NB4 (cell line): Measurements from ENCODE around the gene COL23A1.
A peak's percentile ranks its signal among the peaks of the same experiment; 100 is the strongest.

Experiments
- DNase-seq: peaks from one replicate; pipeline ENCODE4 v3.0.0; 2010; ENCODE audit warnings: low read depth
- H3K4me3 ChIP-seq: one replicate; pipeline ENCODE4 v1.5.1; 2011; ENCODE audit warnings: mild to moderate bottlenecking, low read depth, low read length, moderate library complexity
- MYC ChIP-seq: IDR thresholded peaks from 2 replicates; pipeline ENCODE4 v1.6.1; 2011; ENCODE audit warnings: low read depth, low read length
- POLR2A ChIP-seq: IDR thresholded peaks from 2 replicates; pipeline ENCODE4 v1.6.1; 2011; ENCODE audit warnings: mild to moderate bottlenecking; ENCODE audit not compliant: insufficient read length; ENCODE audit errors: extremely low read depth
- TF ChIP-seq, protein P1 (sequence below): IDR thresholded peaks from 2 replicates; pipeline ENCODE4 v1.6.1; 2011; ENCODE audit warnings: low read depth, low read length
- TF ChIP-seq, protein P2 (sequence below): IDR thresholded peaks from one replicate; pipeline ENCODE4 v1.5.1; 2012; ENCODE audit warnings: low read depth, low read length

COL23A1 gene

DNA sequence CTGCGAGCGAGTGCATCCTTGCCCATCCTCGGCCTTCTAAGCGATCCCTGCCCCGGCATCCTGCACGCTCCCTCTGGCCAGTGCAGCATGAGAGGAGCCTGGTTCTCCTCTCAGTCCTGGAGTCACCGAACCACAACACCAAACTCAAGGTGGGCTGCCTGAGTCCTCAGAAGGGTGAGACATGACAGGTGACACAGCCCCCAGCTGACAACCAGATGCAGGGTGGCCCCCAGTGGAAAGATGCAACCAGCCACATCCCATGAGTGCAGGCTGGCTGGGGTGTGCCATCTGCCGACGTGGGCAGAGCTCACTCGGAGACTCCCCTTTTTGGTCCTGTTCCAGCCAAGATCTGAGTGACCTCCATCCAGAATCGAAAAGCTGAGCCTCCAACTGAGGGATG is 58.4 kb downstream of the COL23A1 start:
- TF ChIP-seq, protein P1, sequence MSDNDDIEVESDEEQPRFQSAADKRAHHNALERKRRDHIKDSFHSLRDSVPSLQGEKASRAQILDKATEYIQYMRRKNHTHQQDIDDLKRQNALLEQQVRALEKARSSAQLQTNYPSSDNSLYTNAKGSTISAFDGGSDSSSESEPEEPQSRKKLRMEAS = no peak
- TF ChIP-seq, protein P2, sequence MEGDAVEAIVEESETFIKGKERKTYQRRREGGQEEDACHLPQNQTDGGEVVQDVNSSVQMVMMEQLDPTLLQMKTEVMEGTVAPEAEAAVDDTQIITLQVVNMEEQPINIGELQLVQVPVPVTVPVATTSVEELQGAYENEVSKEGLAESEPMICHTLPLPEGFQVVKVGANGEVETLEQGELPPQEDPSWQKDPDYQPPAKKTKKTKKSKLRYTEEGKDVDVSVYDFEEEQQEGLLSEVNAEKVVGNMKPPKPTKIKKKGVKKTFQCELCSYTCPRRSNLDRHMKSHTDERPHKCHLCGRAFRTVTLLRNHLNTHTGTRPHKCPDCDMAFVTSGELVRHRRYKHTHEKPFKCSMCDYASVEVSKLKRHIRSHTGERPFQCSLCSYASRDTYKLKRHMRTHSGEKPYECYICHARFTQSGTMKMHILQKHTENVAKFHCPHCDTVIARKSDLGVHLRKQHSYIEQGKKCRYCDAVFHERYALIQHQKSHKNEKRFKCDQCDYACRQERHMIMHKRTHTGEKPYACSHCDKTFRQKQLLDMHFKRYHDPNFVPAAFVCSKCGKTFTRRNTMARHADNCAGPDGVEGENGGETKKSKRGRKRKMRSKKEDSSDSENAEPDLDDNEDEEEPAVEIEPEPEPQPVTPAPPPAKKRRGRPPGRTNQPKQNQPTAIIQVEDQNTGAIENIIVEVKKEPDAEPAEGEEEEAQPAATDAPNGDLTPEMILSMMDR = no peak
- no peak for DNase-seq
- H3K4me3 ChIP-seq = no peak overlapping the region

DNA sequence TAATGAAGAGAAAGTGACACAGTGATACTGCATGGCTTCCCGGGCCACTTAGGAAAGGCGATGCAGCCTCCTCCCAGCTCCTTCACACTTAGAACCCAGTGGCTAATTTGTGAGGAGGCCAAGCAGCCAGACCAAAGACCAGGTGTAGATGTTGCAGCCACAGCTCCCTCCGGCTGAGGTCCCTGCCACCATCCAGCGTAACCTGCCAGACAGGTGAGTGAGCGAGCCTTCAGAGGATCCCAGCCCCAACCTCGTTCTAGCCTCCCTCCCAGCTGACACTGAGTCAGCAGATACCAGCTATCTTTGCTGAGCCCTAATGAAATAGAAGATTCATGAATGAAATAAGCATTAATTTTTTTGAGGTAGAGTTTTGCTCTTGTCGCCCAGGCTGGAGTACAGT is 59.7 kb downstream of the COL23A1 start:
- TF ChIP-seq, protein P2 = no peak
- TF ChIP-seq MYC (no peak), POLR2A (no peak)
- TF ChIP-seq, protein P1 = no peak
- no peak overlapping the region for H3K4me3 ChIP-seq
- DNase-seq = no peak

DNA sequence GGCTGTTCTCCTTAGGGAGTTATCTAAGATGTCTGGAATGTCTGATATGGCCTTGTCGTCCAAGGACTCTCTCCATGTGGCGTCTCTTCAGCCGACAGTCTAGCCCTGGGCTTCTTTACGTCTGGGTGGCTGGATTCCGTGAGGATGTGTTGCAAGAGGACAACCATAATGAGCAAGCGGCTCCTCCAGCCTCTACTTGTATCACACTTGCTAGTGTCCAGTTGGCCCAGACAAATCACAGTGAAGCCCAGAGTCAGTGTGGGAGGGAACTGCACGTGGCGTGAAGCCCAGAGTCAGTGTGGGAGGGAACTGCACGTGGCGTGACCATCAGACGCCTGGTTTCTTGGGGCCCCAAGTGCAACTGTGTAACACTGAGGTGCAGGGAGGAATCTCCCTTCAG is 61.1 kb downstream of the COL23A1 start:
- 0 out of 2 replicates have a peak, but pooled peaks have one; percentile 40 for TF ChIP-seq MYC
- TF ChIP-seq POLR2A = no peak
- TF ChIP-seq, protein P2 = no peak
- TF ChIP-seq, protein P1 = peak; percentile 72; the same call in 1 of the 2 replicates

DNA sequence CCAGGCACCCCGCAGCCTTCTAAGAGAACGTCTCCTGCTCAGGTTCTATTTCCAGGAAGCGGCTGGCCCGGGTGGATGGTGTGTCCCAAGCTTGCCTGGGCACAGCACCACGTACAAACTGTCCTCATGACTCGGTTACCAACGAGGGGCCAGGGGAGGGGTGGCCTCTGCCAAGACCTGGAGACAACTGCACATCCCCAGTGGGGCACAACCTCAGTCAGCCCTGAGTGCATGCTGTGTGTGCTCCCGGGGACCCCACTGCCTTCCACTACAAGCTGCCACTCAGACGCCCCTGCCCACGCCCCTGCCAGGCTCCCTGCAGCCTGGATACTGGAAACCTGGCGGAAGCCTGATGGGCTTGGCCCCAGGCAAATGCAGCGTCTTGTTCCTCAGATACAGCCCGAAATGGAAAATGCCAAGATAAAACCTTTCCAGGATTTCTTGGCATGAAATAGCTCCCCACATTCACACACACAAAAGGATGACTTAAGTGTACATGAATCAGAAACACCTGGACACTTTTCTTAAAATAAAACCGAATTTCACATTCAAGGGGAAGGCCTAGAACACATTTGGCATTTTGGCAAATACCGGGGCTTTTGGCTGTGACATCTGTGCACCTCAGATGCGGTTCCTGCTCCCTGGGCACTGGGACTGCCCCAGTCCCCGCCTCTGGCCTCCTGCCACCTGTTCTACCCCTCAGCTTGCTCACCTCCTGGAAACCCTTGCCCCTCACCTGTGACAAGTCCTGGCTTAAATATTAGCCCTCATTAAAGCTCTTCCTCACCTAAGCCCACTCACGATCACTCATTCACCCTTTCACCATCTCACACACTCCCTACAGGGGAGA is 62.5 kb downstream of the COL23A1 start:
- peak; percentile 50 for DNase-seq
- TF ChIP-seq POLR2A = no peak
- TF ChIP-seq MYC = no peak
- TF ChIP-seq, protein P2 = no peak
- TF ChIP-seq, protein P1 = no peak
- H3K4me3 ChIP-seq = no peak overlapping the region

More for the DNA sequence above, 61.1 kb downstream of the COL23A1 start:
- H3K4me3 ChIP-seq = no peak overlapping the region
- peak; percentile 69 for DNase-seq

DNA sequence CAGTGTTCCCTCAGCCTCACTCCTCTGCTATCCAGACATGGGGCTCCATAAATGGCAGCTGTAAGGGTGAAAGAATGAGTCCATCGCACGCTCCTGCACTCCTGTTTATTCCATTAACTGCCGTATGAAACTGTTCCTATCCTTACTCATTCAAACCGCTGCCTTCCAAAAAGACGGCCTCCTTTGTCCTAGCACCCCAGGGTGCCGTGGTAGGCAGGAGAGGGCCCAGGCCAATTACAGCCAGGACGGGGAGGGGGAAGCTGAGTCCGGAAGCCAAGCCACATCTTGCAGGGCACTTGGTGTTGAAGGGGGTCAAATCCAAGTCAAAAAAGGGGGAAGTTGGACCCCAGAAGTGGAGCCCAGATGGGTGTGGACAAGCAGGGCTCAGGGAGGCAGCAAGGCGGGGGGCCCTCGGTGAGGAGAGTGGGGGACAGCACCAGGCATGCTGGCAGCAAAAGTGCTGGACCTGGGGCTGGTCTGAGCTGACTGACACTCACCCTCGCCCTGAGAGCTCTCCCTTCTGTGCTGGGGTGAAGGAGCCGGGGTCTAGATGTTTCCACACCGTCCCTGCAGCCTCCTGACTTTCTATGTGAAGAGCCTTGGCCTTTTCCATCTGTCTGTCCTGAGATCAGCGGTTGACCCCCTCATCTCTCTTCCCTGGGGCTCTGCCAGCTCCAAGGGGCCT is 63.3 kb downstream of the COL23A1 start:
- peak overlapping the region; percentile 35 for H3K4me3 ChIP-seq
- TF ChIP-seq MYC (no peak), POLR2A (no peak)
- TF ChIP-seq, protein P2 = no peak
- TF ChIP-seq, protein P1 = peak; percentile 41
- peak; percentile 97 for DNase-seq
